ENCODE data around the gene ACBD7.

- no peak for TF ChIP-seq ZNF639 (tag by site-specific recombination; IDR thresholded peaks at IDR 0.05)
- TF ChIP-seq ZNF776 (tag by site-specific recombination; IDR thresholded peaks at IDR 0.05; ENCODE audit: borderline replicate concordance): no peak
- TF ChIP-seq ZNF558 (tag by site-specific recombination; IDR thresholded peaks at IDR 0.05): no peak
- TF ChIP-seq CTCF (tag by site-specific recombination; IDR thresholded peaks at IDR 0.05): no peak
- no peak for TF ChIP-seq RBAK (tag by site-specific recombination; IDR thresholded peaks at IDR 0.05)
- no peak for TF ChIP-seq ZBTB7A (tag by site-specific recombination; IDR thresholded peaks at IDR 0.05; ENCODE audit: low read depth)
- TF ChIP-seq ZNF341 (tag by site-specific recombination; IDR thresholded peaks at IDR 0.05; ENCODE audit: low read depth): no peak
- TF ChIP-seq ZNF239 (tag by site-specific recombination; IDR thresholded peaks at IDR 0.05): no peak
- no peak for TF ChIP-seq ZBTB44 (tag by site-specific recombination; IDR thresholded peaks at IDR 0.05)
- TF ChIP-seq ZBTB8A (tag by site-specific recombination; IDR thresholded peaks at IDR 0.05): no peak
- TF ChIP-seq ZNF362 (tag by site-specific recombination; IDR thresholded peaks at IDR 0.05): no peak
- no peak for TF ChIP-seq PRDM10 (tag by site-specific recombination; IDR thresholded peaks at IDR 0.05)
- no peak for TF ChIP-seq ZNF175 (tag by site-specific recombination; IDR thresholded peaks at IDR 0.05)
- TF ChIP-seq ZNF610 (tag by site-specific recombination; IDR thresholded peaks at IDR 0.05; ENCODE audit: borderline replicate concordance): no peak
Measured at GRCh38 chr10:15049533-15049932, 39.0 kb downstream of the ACBD7 start.
